Endodermal cell (in vitro differentiated cells): ENCODE results near the gene RGS7. TPM values are rescaled to one million over a fixed set of nuclear protein-coding genes. Genes with fewer than 3 reads are reported as not detected.

ENCODE experiments used
- DNase-seq: peaks from one replicate; pipeline ENCODE4 v3.0.0-alpha.2; 2017
- H3K27ac ChIP-seq: 2 replicates; pipeline ENCODE4 v1.5.1; 2013; ENCODE audit warnings: mild to moderate bottlenecking, low read depth, low read length, moderate library complexity
- H3K27me3 ChIP-seq: 2 replicates; pipeline ENCODE4 v1.6.1; 2013; ENCODE audit warnings: mild to moderate bottlenecking, low read length, moderate library complexity; ENCODE audit not compliant: insufficient read depth, control insufficient read depth, poor library complexity, severe bottlenecking
- H3K36me3 ChIP-seq: 2 replicates; pipeline ENCODE4 v1.7.0; 2013; ENCODE audit warnings: mild to moderate bottlenecking, low read length, moderate library complexity; ENCODE audit not compliant: control insufficient read depth, insufficient read depth
- H3K4me1 ChIP-seq: one replicate; pipeline ENCODE4 v1.7.0; 2013; ENCODE audit warnings: low read length; ENCODE audit not compliant: control insufficient read depth, insufficient read depth
- H3K4me3 ChIP-seq: 2 replicates; pipeline ENCODE4 v1.5.1; 2013; ENCODE audit warnings: mild to moderate bottlenecking, low read length, moderate library complexity
- H3K9ac ChIP-seq: 2 replicates; pipeline ENCODE4 v1.6.1; 2013; ENCODE audit warnings: mild to moderate bottlenecking, low read length, moderate library complexity; ENCODE audit not compliant: poor library complexity, severe bottlenecking; ENCODE audit errors: extremely low read depth
- H3K9me3 ChIP-seq: 2 replicates; pipeline ENCODE4 v1.6.1; 2013; ENCODE audit warnings: mild to moderate bottlenecking, low read length, moderate library complexity; ENCODE audit not compliant: control insufficient read depth
- H3K27ac Mint-ChIP-seq: 2 replicates; pipeline ENCODE4 v1.8.0; 2020; ENCODE audit warnings: mixed read lengths
- H3K27me3 Mint-ChIP-seq: 2 replicates; pipeline ENCODE4 v1.8.0; 2021; ENCODE audit warnings: mild to moderate bottlenecking, mixed read lengths; ENCODE audit not compliant: insufficient read depth
- H3K36me3 Mint-ChIP-seq: 2 replicates; pipeline ENCODE4 v1.8.0; 2020; ENCODE audit warnings: low read depth, mixed read lengths
- H3K4me1 Mint-ChIP-seq: 2 replicates; pipeline ENCODE4 v1.8.0; 2020; ENCODE audit warnings: mixed read lengths
- H3K4me3 Mint-ChIP-seq: 2 replicates; pipeline ENCODE4 v1.8.0; 2020; ENCODE audit warnings: mild to moderate bottlenecking, moderate library complexity, mixed read lengths
- H3K9me3 Mint-ChIP-seq: 2 replicates; pipeline ENCODE4 v1.8.0; 2020; ENCODE audit warnings: mild to moderate bottlenecking, mixed read lengths
- WGBS, 2 experiments: methylation state at CpG; one replicate each; pipeline versions ENCODE4 v1.1.5 to v1.1.7; 2013; ENCODE audit warnings: missing lambda C conversion rate in 2 of 2, mixed read lengths in 1 of 2; ENCODE audit not compliant: insufficient coverage in 1 of 2, insufficient read length in 1 of 2; 5-methylcytosine and 5-hydroxymethylcytosine counted together
- total RNA-seq, 2 donors: library from RNA; stranded (reverse); fragmentation: NEBNext Ultra II Directional in 1 of 2; extraction: Animal tissue kit (Norgen Biotek cat#: 25700) in 1 of 2; gene quantifications; 2 replicates in 1 of 2; 3 replicates in 1 of 2; pipeline ENCODE4 v1.2.1, GENCODE V29; 2021
- TF ChIP-seq, protein P1 (sequence below): fragments of 200-600 bp; sonication (generic); conservative IDR thresholded peaks from 2 replicates; pipeline ENCODE4 v1.5.0; 2021; ENCODE audit warnings: antibody characterized with exemption, mild to moderate bottlenecking

Gene RGS7
- total RNA-seq, 2 donors from 2014 or later = 1.0 to 1.1 TPM

DNA sequence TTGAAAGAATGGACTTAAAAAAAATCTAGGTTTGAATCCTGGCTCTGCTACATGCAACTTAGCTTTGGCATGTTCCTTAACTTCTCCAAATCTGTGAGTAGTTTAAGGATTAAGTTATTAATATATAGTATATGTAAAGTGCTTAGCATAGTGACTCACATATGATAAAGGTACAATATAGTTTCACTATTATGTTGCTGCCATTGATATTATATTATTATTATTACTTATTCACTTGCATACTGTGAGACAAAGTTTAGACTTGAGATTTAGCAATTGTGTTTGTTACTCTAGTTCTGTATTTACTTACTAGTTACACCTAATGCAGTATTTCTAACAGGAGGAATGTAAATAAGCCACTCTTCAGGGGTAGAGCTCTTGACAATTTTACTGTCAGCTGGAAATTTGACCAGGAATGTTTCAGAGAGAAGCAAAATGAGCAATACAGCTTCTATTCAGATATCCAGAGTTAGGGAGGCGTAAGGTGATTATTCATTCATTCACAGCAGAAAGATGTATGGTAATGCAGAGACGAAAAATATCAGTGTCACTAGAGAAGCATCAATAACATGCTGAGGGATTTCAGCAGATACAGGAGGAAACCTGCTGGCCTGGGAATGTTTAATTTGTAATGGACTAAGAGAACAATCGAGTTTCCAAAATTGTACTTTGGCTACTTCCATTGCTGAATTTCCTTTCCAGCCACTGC, 25.5 kb downstream of the RGS7 start:
- no peak overlapping the region for H3K4me3 Mint-ChIP-seq
- Histone ChIP-seq H3K4me3 (no peak overlapping the region), H3K9ac (no peak overlapping the region), H3K27ac (no peak overlapping the region), H3K4me1 (no peaks in the 10 kb centered on the region), H3K9me3 (no peaks in the 10 kb centered on the region), H3K36me3 (no peaks in the 10 kb centered on the region), H3K27me3 (no peaks in the 10 kb centered on the region)
- no peaks in the 10 kb centered on the region for H3K9me3 Mint-ChIP-seq
- TF ChIP-seq, protein P1, sequence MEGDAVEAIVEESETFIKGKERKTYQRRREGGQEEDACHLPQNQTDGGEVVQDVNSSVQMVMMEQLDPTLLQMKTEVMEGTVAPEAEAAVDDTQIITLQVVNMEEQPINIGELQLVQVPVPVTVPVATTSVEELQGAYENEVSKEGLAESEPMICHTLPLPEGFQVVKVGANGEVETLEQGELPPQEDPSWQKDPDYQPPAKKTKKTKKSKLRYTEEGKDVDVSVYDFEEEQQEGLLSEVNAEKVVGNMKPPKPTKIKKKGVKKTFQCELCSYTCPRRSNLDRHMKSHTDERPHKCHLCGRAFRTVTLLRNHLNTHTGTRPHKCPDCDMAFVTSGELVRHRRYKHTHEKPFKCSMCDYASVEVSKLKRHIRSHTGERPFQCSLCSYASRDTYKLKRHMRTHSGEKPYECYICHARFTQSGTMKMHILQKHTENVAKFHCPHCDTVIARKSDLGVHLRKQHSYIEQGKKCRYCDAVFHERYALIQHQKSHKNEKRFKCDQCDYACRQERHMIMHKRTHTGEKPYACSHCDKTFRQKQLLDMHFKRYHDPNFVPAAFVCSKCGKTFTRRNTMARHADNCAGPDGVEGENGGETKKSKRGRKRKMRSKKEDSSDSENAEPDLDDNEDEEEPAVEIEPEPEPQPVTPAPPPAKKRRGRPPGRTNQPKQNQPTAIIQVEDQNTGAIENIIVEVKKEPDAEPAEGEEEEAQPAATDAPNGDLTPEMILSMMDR = no peak
- no peak for DNase-seq
- H3K36me3 Mint-ChIP-seq = no peaks in the 10 kb centered on the region
- H3K27ac Mint-ChIP-seq = no peak overlapping the region
- H3K27me3 Mint-ChIP-seq = no peaks in the 10 kb centered on the region
- no peaks in the 10 kb centered on the region for H3K4me1 Mint-ChIP-seq
- WGBS, 2 experiments = 90 to 100% methylated on average over 3 of the region's 3 CpGs

GRCh38 chr1:241330619-241331327, 26.2 kb downstream of the RGS7 start:
- no peak overlapping the region for H3K27ac Mint-ChIP-seq
- no peak overlapping the region for H3K4me3 Mint-ChIP-seq

GRCh38 chr1:241325456-241325855, 31.5 kb downstream of the RGS7 start:
- no peak overlapping the region for H3K4me3 Mint-ChIP-seq
- Histone ChIP-seq H3K27me3 (no peaks in the 10 kb centered on the region), H3K36me3 (no peaks in the 10 kb centered on the region), H3K9ac (no peak overlapping the region), H3K27ac (no peak overlapping the region), H3K4me1 (no peaks in the 10 kb centered on the region), H3K9me3 (no peaks in the 10 kb centered on the region), H3K4me3 (no peak overlapping the region)
- no peaks in the 10 kb centered on the region for H3K4me1 Mint-ChIP-seq
- no peaks in the 10 kb centered on the region for H3K36me3 Mint-ChIP-seq
- 86 to 89% methylated on average over 2 of the region's 2 CpGs for WGBS, 2 experiments
- H3K27me3 Mint-ChIP-seq = no peaks in the 10 kb centered on the region
- DNase-seq = no peak
- H3K9me3 Mint-ChIP-seq = no peaks in the 10 kb centered on the region
- TF ChIP-seq, protein P1 = no peak
- H3K27ac Mint-ChIP-seq = no peak overlapping the region

More at GRCh38 chr1:241330619-241331327, 26.2 kb downstream of the RGS7 start:
- Histone ChIP-seq H3K27me3 (no peaks in the 10 kb centered on the region), H3K9ac (no peak overlapping the region), H3K9me3 (no peaks in the 10 kb centered on the region), H3K27ac (no peak overlapping the region), H3K36me3 (no peaks in the 10 kb centered on the region), H3K4me1 (no peaks in the 10 kb centered on the region), H3K4me3 (no peak overlapping the region)
- TF ChIP-seq, protein P1 = no peak
- 83 to 100% methylated on average over 1 of the region's 1 CpG for WGBS, 2 experiments
- no peaks in the 10 kb centered on the region for H3K27me3 Mint-ChIP-seq
- DNase-seq = no peak
- no peaks in the 10 kb centered on the region for H3K36me3 Mint-ChIP-seq
- no peaks in the 10 kb centered on the region for H3K4me1 Mint-ChIP-seq
- no peaks in the 10 kb centered on the region for H3K9me3 Mint-ChIP-seq
